Activated CD4-positive, alpha-beta T cell treated with anti-CD3 and anti-CD28 coated beads for 24 hours (primary cell): Measurements from ENCODE around the gene ADRA1B.
A peak's percentile ranks its signal among the peaks of the same experiment; 100 is the strongest.

Experiments used
- DNase-seq, 2 donors: peaks; one replicate each; pipeline ENCODE4 v3.0.0-alpha.2; 2020; ENCODE audit warnings: low read depth in 2 of 2

ADRA1B gene

GRCh38 chr5:159928122-159928909 is 12.0 kb downstream of the ADRA1B start:
- DNase-seq = no peak

- no peak for DNase-seq
Observed at GRCh38 chr5:159929176-159929575, 12.9 kb downstream of the ADRA1B start.

GRCh38 chr5:159933531-159934485 is 17.5 kb downstream of the ADRA1B start:
- no peak for DNase-seq

- no peak for DNase-seq
Observed at GRCh38 chr5:159935946-159936345, 19.7 kb downstream of the ADRA1B start.

GRCh38 chr5:159936686-159937329 is 20.5 kb downstream of the ADRA1B start:
- no peak for DNase-seq

GRCh38 chr5:159937580-159937979 is 21.3 kb downstream of the ADRA1B start:
- DNase-seq = no peak

- no peak for DNase-seq
Observed at GRCh38 chr5:159943326-159943725, 27.0 kb downstream of the ADRA1B start.

- no peak for DNase-seq
Observed at GRCh38 chr5:159944056-159944600, 27.8 kb downstream of the ADRA1B start.

GRCh38 chr5:159945359-159945758 is 29.1 kb downstream of the ADRA1B start:
- no peak for DNase-seq

- DNase-seq = no peak
Observed at GRCh38 chr5:159947708-159948358, 31.6 kb downstream of the ADRA1B start.

- DNase-seq = no peak
Observed at GRCh38 chr5:159951387-159951786, 35.1 kb downstream of the ADRA1B start.

- no peak for DNase-seq
Observed at GRCh38 chr5:159951834-159952233, 35.6 kb downstream of the ADRA1B start.

- DNase-seq = no peak
Observed at GRCh38 chr5:159953609-159954008, 37.3 kb downstream of the ADRA1B start.

GRCh38 chr5:159955056-159955624 is 38.9 kb downstream of the ADRA1B start:
- DNase-seq = no peak

GRCh38 chr5:159956074-159956473 is 39.8 kb downstream of the ADRA1B start:
- no peak for DNase-seq

GRCh38 chr5:159961176-159962160 is 45.2 kb downstream of the ADRA1B start:
- DNase-seq = no peak

GRCh38 chr5:159962214-159962613 is 45.9 kb downstream of the ADRA1B start:
- no peak for DNase-seq

GRCh38 chr5:159963935-159964334 is 47.7 kb downstream of the ADRA1B start:
- no peak for DNase-seq

GRCh38 chr5:159965031-159965837 is 49.0 kb downstream of the ADRA1B start:
- DNase-seq = peak in 1 of 2 donors; percentile 7
